SH-SY5Y (cell line): ENCODE measurements around the gene WDR11.

Experiments used
- GATA2 ChIP-seq: IDR thresholded peaks from 2 replicates; pipeline ENCODE4 v1.6.1; 2011; ENCODE audit warnings: mild to moderate bottlenecking, low read depth, low read length
- GATA3 ChIP-seq: IDR thresholded peaks from 2 replicates; pipeline ENCODE4 v1.6.1; 2011; ENCODE audit warnings: low read depth, mild to moderate bottlenecking, low read length, moderate library complexity

GRCh38 chr10:120873741-120874140 is 22.6 kb downstream of the WDR11 start:
- TF ChIP-seq GATA2 (no peak), GATA3 (no peak)
